Endothelial cell (in vitro differentiated cells): ENCODE data around the gene MTMR10. TPM values are rescaled to one million over a fixed set of nuclear protein-coding genes. Genes with fewer than 3 reads are reported as not detected.

Experiments
- DNase-seq: peaks from one replicate; pipeline ENCODE4 v3.0.0; 2021; ENCODE audit warnings: low spot score
- H3K27ac Mint-ChIP-seq: one replicate; pipeline ENCODE4 v1.8.0; 2021; ENCODE audit warnings: mixed read lengths, inconsistent platforms; ENCODE audit not compliant: unreplicated experiment
- H3K27me3 Mint-ChIP-seq: one replicate; pipeline ENCODE4 v1.8.0; 2021; ENCODE audit warnings: mild to moderate bottlenecking, moderate library complexity, mixed read lengths, inconsistent platforms; ENCODE audit not compliant: unreplicated experiment
- H3K36me3 Mint-ChIP-seq: one replicate; pipeline ENCODE4 v1.8.0; 2021; ENCODE audit warnings: mild to moderate bottlenecking, low read depth, mixed read lengths, inconsistent platforms; ENCODE audit not compliant: unreplicated experiment
- H3K4me1 Mint-ChIP-seq: one replicate; pipeline ENCODE4 v1.8.0; 2021; ENCODE audit warnings: mild to moderate bottlenecking, mixed read lengths, inconsistent platforms; ENCODE audit not compliant: unreplicated experiment
- H3K4me3 Mint-ChIP-seq: one replicate; pipeline ENCODE4 v1.8.0; 2021; ENCODE audit warnings: mild to moderate bottlenecking, mixed read lengths, inconsistent platforms; ENCODE audit not compliant: unreplicated experiment
- H3K9me3 Mint-ChIP-seq: one replicate; pipeline ENCODE4 v1.8.0; 2021; ENCODE audit warnings: mixed read lengths, inconsistent platforms; ENCODE audit not compliant: unreplicated experiment
- CTCF ChIP-seq: fragments of 200-600 bp; sonication (generic); IDR thresholded peaks from one replicate; pipeline ENCODE4 v1.5.0; 2021; ENCODE audit warnings: antibody characterized with exemption; ENCODE audit not compliant: unreplicated experiment
- total RNA-seq: library from RNA; stranded (reverse); fragmentation: NEBNext Ultra II Directional; extraction: Animal tissue kit (Norgen Biotek cat#: 25700); gene quantifications from one replicate; pipeline ENCODE4 v1.2.1, GENCODE V29; 2021; ENCODE audit not compliant: unreplicated experiment

MTMR10 gene
- total RNA-seq, 1 donor from 2014 or later = 15.1 TPM

- H3K27ac Mint-ChIP-seq = no peak overlapping the region
- no peaks in the 10 kb centered on the region for H3K9me3 Mint-ChIP-seq
- H3K4me1 Mint-ChIP-seq = no peaks in the 10 kb centered on the region
- H3K27me3 Mint-ChIP-seq = no peaks in the 10 kb centered on the region
- DNase-seq = no peak
- TF ChIP-seq CTCF = no peak
- no peaks in the 10 kb centered on the region for H3K36me3 Mint-ChIP-seq
- no peak overlapping the region for H3K4me3 Mint-ChIP-seq
Observed at GRCh38 chr15:31036783-31037182, 45.4 kb upstream of the MTMR10 start.

DNA sequence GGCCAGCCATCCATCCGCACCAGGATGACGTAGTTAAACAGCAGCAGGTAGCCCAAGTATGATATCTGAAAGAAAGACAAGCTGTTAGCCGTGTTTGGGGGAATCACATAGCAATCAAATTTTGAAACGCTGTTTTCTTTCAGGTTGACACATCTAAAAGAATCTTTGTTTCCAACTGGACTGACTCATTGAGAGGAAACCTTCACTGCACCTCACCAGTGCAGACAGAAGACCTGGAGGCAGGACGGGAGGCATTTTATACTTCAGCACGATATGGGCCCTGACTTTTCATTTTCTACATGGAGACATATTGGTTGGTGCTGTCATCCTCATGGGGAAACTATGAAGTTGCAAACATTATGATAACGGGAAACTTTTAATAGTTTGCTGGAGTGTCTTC lies 44.2 kb upstream of the MTMR10 start:
- Mint-ChIP-seq H3K4me3 (no peak overlapping the region), H3K36me3 (no peaks in the 10 kb centered on the region), H3K4me1 (no peaks in the 10 kb centered on the region), H3K27ac (no peak overlapping the region), H3K27me3 (no peaks in the 10 kb centered on the region), H3K9me3 (no peaks in the 10 kb centered on the region)
- no peak for TF ChIP-seq CTCF
- no peak for DNase-seq

GRCh38 chr15:31034152-31034551 lies 42.7 kb upstream of the MTMR10 start:
- no peak for TF ChIP-seq CTCF
- Mint-ChIP-seq H3K27ac (no peak overlapping the region), H3K27me3 (no peaks in the 10 kb centered on the region), H3K36me3 (no peaks in the 10 kb centered on the region), H3K4me1 (no peaks in the 10 kb centered on the region), H3K4me3 (no peak overlapping the region), H3K9me3 (no peaks in the 10 kb centered on the region)
- no peak for DNase-seq

GRCh38 chr15:31032961-31033371 lies 41.5 kb upstream of the MTMR10 start:
- Mint-ChIP-seq H3K27ac (no peak overlapping the region), H3K4me1 (no peaks in the 10 kb centered on the region), H3K36me3 (no peaks in the 10 kb centered on the region), H3K27me3 (no peaks in the 10 kb centered on the region), H3K9me3 (no peaks in the 10 kb centered on the region), H3K4me3 (no peak overlapping the region)
- no peak for TF ChIP-seq CTCF
- no peak for DNase-seq

GRCh38 chr15:31031471-31032067 lies 40.1 kb upstream of the MTMR10 start:
- no peak for TF ChIP-seq CTCF
- no peaks in the 10 kb centered on the region for H3K27me3 Mint-ChIP-seq
- H3K4me3 Mint-ChIP-seq = no peak overlapping the region
- H3K4me1 Mint-ChIP-seq = no peaks in the 10 kb centered on the region
- no peak overlapping the region for H3K27ac Mint-ChIP-seq
- H3K36me3 Mint-ChIP-seq = no peaks in the 10 kb centered on the region
- DNase-seq = no peak
- no peaks in the 10 kb centered on the region for H3K9me3 Mint-ChIP-seq
